Activated CD4-positive, alpha-beta T cell treated with anti-CD3 and anti-CD28 coated beads for 4 hours (primary cell): Measurements from ENCODE around the gene SPEM1.
"Not testable (repeated sequence)": the region's sequence is repeated elsewhere in the genome, so short reads cannot be mapped to it uniquely, and the experiment has no call there.

Source experiments
- DNase-seq, 2 donors: peaks; one replicate each; pipeline ENCODE4 v3.0.0-alpha.2; 2020

SPEM1 gene

GRCh38 chr17:7442142-7442541, 22.0 kb downstream of the SPEM1 start:
- no peak for DNase-seq

DNA sequence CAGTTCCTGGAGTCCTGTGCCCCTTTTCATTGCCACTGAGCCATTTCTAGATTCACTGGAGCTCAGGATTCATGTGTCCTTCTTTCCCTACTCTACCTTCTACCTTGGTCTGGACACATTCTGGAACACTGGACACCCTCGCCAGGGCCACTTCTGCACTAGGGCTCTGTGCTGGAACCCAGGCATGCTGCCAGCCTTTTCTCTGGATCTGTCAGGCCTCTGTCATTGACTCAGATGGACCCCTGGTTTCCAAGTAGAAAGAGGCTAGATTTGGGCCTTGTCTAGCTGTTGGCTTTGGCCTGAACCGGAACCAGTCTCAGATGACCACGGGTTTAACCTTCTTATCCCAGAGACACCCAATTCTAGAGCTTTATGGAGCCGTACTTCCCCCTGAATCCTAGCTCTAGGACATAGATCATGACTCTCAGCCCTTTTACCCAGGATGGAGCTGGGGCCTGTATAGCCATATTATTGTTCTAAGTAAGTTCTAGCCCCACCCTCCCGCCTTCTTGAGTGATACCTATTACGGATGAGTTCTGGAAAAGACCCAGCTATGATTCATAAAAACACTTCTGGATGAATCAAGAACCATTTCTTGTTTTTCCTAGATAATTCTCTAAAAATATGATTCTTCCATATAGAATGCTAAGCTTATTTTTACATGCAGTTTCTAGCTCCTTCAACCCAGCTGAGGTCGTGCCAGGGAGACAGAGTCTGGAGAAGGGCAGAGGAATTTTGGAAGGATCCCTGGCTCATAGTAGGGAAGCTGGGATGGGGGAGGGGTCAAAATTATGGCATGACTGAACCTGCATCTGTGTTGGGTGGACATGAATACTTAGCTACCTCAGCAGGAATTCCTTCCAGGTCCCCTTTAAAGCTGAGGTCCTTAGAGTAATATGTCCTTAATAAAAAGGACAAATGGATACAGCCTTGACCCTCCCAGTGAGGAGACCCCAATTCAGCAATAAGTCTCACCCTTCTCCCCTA, 23.7 kb downstream of the SPEM1 start:
- DNase-seq, result no peak

- no peak for DNase-seq
These were observed 24.8 kb downstream of the SPEM1 start, which contains the start of gene CHRNB1 for GRCh38 chr17:7444682-7445618. Gene CHRNB1 (plus strand): TSS chr17:7445061. CDS start chr17:7445128, 67 bp downstream.

- DNase-seq, result peak in 1 of 2 donors; percentile 22
These were observed 25.5 kb downstream of the SPEM1 start for GRCh38 chr17:7445619-7445968.

DNA sequence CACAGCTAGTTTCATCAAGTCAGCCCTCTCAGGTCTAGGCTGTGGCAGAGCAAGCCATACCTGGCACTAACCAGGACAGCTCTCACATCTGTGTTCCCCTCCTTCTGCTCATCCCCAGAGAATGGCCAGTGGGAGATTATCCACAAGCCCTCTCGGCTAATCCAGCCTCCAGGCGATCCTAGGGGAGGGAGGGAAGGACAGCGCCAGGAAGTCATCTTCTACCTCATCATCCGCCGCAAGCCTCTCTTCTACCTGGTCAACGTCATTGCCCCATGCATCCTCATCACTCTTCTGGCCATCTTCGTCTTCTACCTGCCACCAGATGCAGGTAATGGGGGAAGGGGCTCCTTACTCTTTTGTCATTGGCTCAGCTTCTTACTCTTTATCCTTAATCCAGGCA, 28.3 kb downstream of the SPEM1 start:
- DNase-seq, result no peak

GRCh38 chr17:7459961-7460545, 39.9 kb downstream of the SPEM1 start:
- DNase-seq, result no peak

GRCh38 chr17:7460850-7461660, 40.9 kb downstream of the SPEM1 start:
- no peak for DNase-seq

GRCh38 chr17:7462474-7463371, 42.6 kb downstream of the SPEM1 start:
- DNase-seq, result no peak

- DNase-seq, result no peak
These were observed 43.3 kb downstream of the SPEM1 start for GRCh38 chr17:7463372-7463846.

DNA sequence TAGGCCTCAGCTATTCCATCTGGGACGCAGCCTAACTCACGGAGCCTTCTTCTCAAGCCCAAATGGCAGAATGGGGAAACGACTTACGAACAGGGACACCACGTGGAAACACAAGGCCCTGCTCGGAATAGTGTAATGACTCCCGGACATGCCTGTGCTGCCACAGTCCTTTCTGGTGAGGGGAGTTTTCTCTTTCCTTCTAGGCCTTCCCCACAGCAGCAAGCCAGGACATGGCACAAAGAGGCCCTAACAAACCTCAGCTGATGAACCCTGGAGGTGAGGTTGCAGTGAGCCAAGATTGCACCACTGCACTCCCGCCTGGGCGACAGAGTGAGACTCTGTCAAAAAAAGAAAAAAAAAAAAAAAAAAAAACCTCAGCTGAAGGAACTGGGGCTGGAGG, 44.0 kb downstream of the SPEM1 start:
- DNase-seq, result no peak

- DNase-seq, result no peak
These were observed 45.6 kb downstream of the SPEM1 start for GRCh38 chr17:7465597-7466275.

DNA sequence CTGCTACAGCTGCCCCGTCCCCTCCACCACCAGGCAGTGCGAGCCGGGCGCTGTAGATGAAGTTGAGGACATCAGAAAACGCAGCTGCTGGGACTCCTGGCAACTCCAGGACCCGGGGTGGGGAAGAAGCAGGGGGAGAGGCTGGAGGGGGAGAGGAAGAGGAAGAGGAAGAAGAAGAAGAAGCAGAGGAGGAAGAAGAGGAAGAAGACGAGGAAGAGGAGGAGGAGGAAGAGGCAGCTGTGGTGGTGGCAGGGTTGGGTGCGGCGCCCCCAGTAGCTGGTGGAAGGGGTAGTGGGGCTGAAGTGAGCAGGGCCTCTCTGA, 46.2 kb downstream of the SPEM1 start:
- no peak for DNase-seq

- DNase-seq, result no peak
These were observed 46.7 kb downstream of the SPEM1 start for GRCh38 chr17:7466639-7467341.

GRCh38 chr17:7467498-7467897, 47.4 kb downstream of the SPEM1 start:
- no peak for DNase-seq

DNA sequence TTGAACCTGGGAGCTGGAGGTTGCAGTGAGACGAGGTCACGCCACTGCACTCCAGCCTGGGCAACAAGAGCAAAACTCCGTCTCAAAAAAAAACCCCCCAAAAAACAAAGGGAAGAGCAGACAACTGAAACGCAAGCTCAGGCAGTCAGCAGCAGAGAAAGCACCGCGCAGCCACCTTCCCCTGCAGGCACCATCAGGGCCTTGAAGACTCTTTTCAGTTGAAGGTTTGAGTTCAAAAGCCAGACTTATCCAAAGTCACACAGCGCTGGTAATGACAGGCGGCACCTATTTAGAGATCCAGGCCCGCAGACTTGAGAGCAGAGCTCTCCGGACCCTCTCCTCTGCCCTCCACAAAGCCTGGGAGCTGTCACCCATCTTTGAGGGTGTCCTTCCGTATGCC, 48.2 kb downstream of the SPEM1 start:
- DNase-seq, result no peak

GRCh38 chr17:7468804-7469389, 48.8 kb downstream of the SPEM1 start:
- no peak for DNase-seq

- DNase-seq, result not testable (repeated sequence)
These were observed 49.7 kb downstream of the SPEM1 start for GRCh38 chr17:7469843-7470242.

DNA sequence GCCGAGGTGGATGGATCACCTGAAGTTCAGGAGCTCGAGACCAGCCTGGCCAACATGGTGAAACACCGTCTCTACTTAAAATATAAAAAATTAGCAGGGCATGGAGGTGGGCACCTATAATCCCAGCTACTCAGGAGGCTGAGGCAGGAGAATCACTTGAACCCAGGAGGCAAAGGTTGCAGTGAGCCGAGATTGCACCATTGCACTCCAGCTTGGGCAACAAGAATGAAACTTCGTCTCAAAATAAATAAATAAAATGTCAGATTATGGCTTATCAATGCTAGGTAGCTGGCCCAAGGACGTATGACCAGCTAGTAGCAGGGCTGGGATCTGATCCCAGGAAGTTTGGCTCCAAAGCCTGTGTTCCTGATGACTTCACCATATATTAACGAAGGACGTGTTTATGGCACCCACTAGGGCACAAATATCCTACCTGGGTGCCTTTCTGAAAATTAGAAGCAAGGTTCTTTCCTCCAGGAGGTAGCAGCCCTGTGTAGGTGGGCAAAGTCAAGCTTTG, 50.4 kb downstream of the SPEM1 start:
- not testable (repeated sequence) for DNase-seq
